Measurements from ENCODE around the gene ABCG8.

Gene ABCG8

GRCh38 chr2:43927442-43927841, 88.7 kb downstream of the ABCG8 start:
- no peak for DNase-seq

- DNase-seq = no peak
Measured at GRCh38 chr2:43931293-43931692, 92.5 kb downstream of the ABCG8 start.

All from NCI-H748 treated with DMSO at 0.1 percent for 48 hours (cell line).